Gastrocnemius medialis (tissue), 4 donors: ENCODE results near the gene GUF1. TPM values are rescaled to one million over a fixed set of nuclear protein-coding genes. Genes with fewer than 3 reads are reported as not detected.

Experiments
- ATAC-seq, 2 donors: fragments of 150-250 bp; one replicate each; pipeline ENCODE4 v1.9.1; 2016
- DNase-seq, 2 donors: peaks; one replicate each; pipeline ENCODE4 v3.0.0-alpha.2; 2019
- H3K27ac ChIP-seq, 4 donors: fragments of 200-600 bp; sonication (generic); 1 replicate in 1 of 4; 2 replicates in 3 of 4; pipeline ENCODE4 v1.5.1; 2016 to 2018; ENCODE audit warnings: mild to moderate bottlenecking in 2 of 4, moderate library complexity in 1 of 4
- H3K27me3 ChIP-seq, 3 donors: fragments of 200-600 bp; sonication (generic) in 2 of 3; 1 replicate in 1 of 3; 2 replicates in 2 of 3; pipeline versions ENCODE4 v1.5.1 to v1.6.0; 2016 to 2019; ENCODE audit warnings: mild to moderate bottlenecking in 1 of 3, moderate library complexity in 1 of 3
- H3K36me3 ChIP-seq, 2 donors: fragments of 200-600 bp; sonication (generic) in 1 of 2; one replicate each; pipeline ENCODE4 v1.5.1; 2017 to 2018
- H3K4me1 ChIP-seq, 2 donors: fragments of 200-600 bp; sonication (generic) in 1 of 2; one replicate each; pipeline ENCODE4 v1.5.1; 2016 to 2017; ENCODE audit warnings: mild to moderate bottlenecking in 2 of 2
- H3K4me3 ChIP-seq, 4 donors: fragments of 200-600 bp; sonication (generic) in 3 of 4; 1 replicate in 1 of 4; 2 replicates in 3 of 4; pipeline ENCODE4 v1.5.1; 2016 to 2019; ENCODE audit warnings: mild to moderate bottlenecking in 2 of 4
- H3K9me3 ChIP-seq, 3 donors: fragments of 200-600 bp; sonication (generic) in 2 of 3; 1 replicate in 1 of 3; 2 replicates in 2 of 3; pipeline ENCODE4 v1.5.1; 2016 to 2019
- CTCF ChIP-seq, 5 experiments: fragments of 450-650 bp in 3 of 5; fragments of 200-600 bp in 2 of 5; sonication (generic) in 2 of 5; IDR thresholded peaks in 4 of 5; conservative IDR thresholded peaks in 1 of 5; 1 replicate in 4 of 5; 2 replicates in 1 of 5; pipeline ENCODE4 v1.5.1; 2016 to 2019; ENCODE audit warnings: antibody characterized with exemption in 5 of 5, mild to moderate bottlenecking in 3 of 5, moderate library complexity in 3 of 5
- POLR2A ChIP-seq, 2 donors: fragments of 450-650 bp; IDR thresholded peaks; one replicate each; pipeline ENCODE4 v1.6.1; 2017; ENCODE audit warnings: antibody characterized with exemption in 2 of 2, mild to moderate bottlenecking in 2 of 2, moderate library complexity in 2 of 2
- in situ Hi-C, 4 donors: fragments of 200-750 bp; cut with MboI; loops; one replicate each; pipeline versions ENCODE4 v1.15.0 to v1.8.0; 2017; ENCODE audit warnings: low sequenced_read_pairs in 4 of 4
- intact Hi-C: fragments of 100-400 bp; cut with DNase I; formaldehyde crosslinking; loops from one replicate; pipeline ENCODE4 v1.15.1; 2023; ENCODE audit warnings: low total_unique reads
- total RNA-seq, 4 donors: library from RNA; depleted of rRNA; stranded (reverse); fragments of >200 nt; gene quantifications; one replicate each; pipeline versions ENCODE4 v1.1.0 to v1.2.3, GENCODE V29; 2016

GUF1 gene
- total RNA-seq, 4 donors from 2014 or later, result 16.4 to 25.3 (median 18.9) TPM

DNA sequence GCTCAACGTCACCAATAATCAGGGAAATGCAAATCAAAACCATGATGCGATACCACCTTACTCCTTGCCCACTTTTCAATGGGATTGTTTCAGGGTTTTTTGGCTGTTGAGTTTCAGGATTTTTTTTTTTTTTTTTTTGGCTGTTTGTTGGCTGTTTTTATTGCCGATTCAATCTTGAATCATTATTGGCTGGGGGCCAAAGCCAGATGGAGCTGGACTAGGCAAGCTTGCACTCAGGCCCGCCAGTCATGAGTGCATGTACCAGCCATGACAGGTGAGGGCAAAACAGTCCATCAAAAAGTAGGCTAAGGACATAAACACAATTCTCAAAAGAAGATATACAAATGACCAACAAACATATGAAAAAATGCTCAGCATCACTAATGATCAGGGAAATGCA lies 40.1 kb upstream of the GUF1 start:
- intact Hi-C loops (no loop called here), in situ Hi-C loops (loop anchor here in 1 of 4 donors (25.0 kb wide), 1 partner anchor 101 kb away; no protein-coding TSS in a partner anchor)
- TF ChIP-seq POLR2A (IDR thresholded peaks at IDR 0.05) (no peak), CTCF (IDR thresholded peaks at IDR 0.05 in 4 of 5, conservative IDR thresholded peaks at IDR 0.05 in 1 of 5) (no peak)
- no peaks in the 10 kb centered on the region for H3K27me3 ChIP-seq
- DNase-seq (no peak), ATAC-seq (no peak)
- H3K4me3 ChIP-seq, result no peak overlapping the region
- no peaks in the 10 kb centered on the region for H3K4me1 ChIP-seq
- no peaks in the 10 kb centered on the region for H3K9me3 ChIP-seq
- no peak overlapping the region for H3K27ac ChIP-seq
- H3K36me3 ChIP-seq, result no peaks in the 10 kb centered on the region

DNA sequence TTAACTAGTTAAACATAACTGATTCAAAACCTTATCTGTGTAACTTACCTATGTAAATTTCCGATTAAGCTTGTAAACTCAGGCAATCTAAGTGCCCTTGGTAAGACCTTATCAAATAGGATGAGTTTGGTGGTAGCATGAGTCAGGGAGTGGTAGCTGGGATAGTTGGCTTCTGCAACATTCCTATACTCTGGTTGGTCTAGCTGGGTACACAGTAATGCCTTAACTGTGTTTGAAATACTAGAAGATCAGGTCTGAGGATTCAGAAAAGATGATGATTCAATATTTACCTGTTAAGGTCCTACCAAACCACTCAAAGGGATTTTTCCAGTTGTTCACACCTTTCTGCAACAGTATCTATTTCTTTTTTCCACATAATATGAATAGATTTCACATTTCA lies 32.1 kb upstream of the GUF1 start:
- Histone ChIP-seq H3K27ac (no peak overlapping the region), H3K4me3 (no peak overlapping the region), H3K9me3 (peaks cover 0 to 5% (median 5%) of the 10 kb centered on the region in 3 donors), H3K27me3 (no peaks in the 10 kb centered on the region), H3K4me1 (peaks cover 6 to 22% of the 10 kb centered on the region in 2 donors), H3K36me3 (peaks cover 0 to 7% of the 10 kb centered on the region in 2 donors)
- intact Hi-C loops, result no loop called here
- TF ChIP-seq CTCF (IDR thresholded peaks at IDR 0.05 in 4 of 5, conservative IDR thresholded peaks at IDR 0.05 in 1 of 5) (no peak), POLR2A (IDR thresholded peaks at IDR 0.05) (no peak)
- DNase-seq (no peak), ATAC-seq (no peak)
- in situ Hi-C loops, result loop anchor here in 1 of 4 donors (25.0 kb wide), 1 partner anchor 109 kb away; no protein-coding TSS in a partner anchor

DNA sequence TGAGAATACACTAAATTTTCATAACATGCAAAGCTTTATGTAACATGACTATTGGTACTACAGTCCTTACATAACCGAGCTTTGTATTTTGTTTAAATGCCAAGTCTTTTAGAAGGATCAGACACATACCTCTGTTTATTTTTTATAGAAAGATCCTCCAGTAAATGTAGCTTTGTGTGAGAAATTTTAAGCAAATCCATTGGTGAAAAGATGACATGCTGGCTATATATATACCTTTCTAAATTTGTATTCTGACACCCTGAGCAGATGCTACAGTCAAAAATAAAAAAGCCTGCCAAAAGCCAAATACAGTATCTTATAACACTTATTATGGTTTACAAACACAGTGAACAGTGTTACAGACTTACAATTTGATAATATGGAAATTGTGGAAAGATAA lies 26.8 kb upstream of the GUF1 start, which contains the start of gene YIPF7:
TSS of gene YIPF7 (minus strand) at position 201 of the 400 bp plus-strand sequence. CDS start 1,525 bp downstream, outside the sequence.
- H3K4me3 ChIP-seq, result peak within 1 kb of the TSS; percentile 6 to 40 (median 26)
- ATAC-seq, result peak; percentile 91 to 96
- no peaks in the 10 kb centered on the region for H3K27me3 ChIP-seq
- TF ChIP-seq POLR2A (IDR thresholded peaks at IDR 0.05) (no peak), CTCF (IDR thresholded peaks at IDR 0.05 in 4 of 5, conservative IDR thresholded peaks at IDR 0.05 in 1 of 5) (no peak)
- H3K27ac ChIP-seq, result peak within 1 kb of the TSS; percentile 70 to 82 (median 80)
- peaks cover 11 to 30% of the 10 kb centered on the region in 2 donors for H3K4me1 ChIP-seq
- H3K9me3 ChIP-seq, result no peaks in the 10 kb centered on the region
- H3K36me3 ChIP-seq, result no peaks in the 10 kb centered on the region
- no peak for DNase-seq
- in situ Hi-C loops, result no loop called here
- intact Hi-C loops, result loop anchor here (2.0 kb wide), 1 partner anchor 27 kb away; the partner anchor contains the start of gene GUF1

- intact Hi-C loops, result no loop called here
- Histone ChIP-seq H3K36me3 (no peaks in the 10 kb centered on the region), H3K4me1 (peaks cover 11 to 30% of the 10 kb centered on the region in 2 donors), H3K27me3 (no peaks in the 10 kb centered on the region), H3K4me3 (no peak overlapping the region), H3K27ac (peak overlapping the region; percentile 70 to 82 (median 80)), H3K9me3 (no peaks in the 10 kb centered on the region)
- TF ChIP-seq CTCF (IDR thresholded peaks at IDR 0.05 in 4 of 5, conservative IDR thresholded peaks at IDR 0.05 in 1 of 5) (no peak), POLR2A (IDR thresholded peaks at IDR 0.05) (no peak)
- ATAC-seq (no peak), DNase-seq (no peak)
- in situ Hi-C loops, result no loop called here
Observed at GRCh38 chr4:44652002-44652401, 26.2 kb upstream of the GUF1 start.

DNA sequence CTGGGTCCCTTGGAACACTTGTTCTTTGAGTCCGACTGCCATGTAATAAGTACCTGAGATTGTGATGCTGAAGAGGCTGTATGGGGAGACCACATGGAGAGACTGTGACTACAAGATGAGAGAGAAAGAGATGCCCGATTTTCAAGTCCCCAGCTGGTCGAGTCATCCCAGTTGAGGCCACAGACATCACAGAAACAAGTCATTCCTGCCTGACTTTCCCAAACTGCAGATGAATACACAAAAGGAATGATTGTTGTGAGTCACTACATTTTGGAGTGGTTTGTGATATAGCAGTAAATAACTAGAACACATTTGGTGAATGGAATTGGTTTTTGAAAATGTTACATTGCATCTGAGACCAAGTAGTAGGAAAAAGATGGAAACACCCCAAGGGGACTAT lies 17.8 kb upstream of the GUF1 start:
- intact Hi-C loops, result no loop called here
- no peak for ATAC-seq
- in situ Hi-C loops, result no loop called here

More for the DNA sequence above, 17.8 kb upstream of the GUF1 start:
- Histone ChIP-seq H3K27ac (no peak overlapping the region), H3K27me3 (no peaks in the 10 kb centered on the region), H3K36me3 (no peaks in the 10 kb centered on the region), H3K9me3 (no peaks in the 10 kb centered on the region), H3K4me3 (no peak overlapping the region), H3K4me1 (no peaks in the 10 kb centered on the region)
- no peak for DNase-seq
- TF ChIP-seq POLR2A (IDR thresholded peaks at IDR 0.05) (no peak), CTCF (IDR thresholded peaks at IDR 0.05 in 4 of 5, conservative IDR thresholded peaks at IDR 0.05 in 1 of 5) (no peak)
